ENCODE measurements around the gene PAOX.

The PAOX gene

DNA sequence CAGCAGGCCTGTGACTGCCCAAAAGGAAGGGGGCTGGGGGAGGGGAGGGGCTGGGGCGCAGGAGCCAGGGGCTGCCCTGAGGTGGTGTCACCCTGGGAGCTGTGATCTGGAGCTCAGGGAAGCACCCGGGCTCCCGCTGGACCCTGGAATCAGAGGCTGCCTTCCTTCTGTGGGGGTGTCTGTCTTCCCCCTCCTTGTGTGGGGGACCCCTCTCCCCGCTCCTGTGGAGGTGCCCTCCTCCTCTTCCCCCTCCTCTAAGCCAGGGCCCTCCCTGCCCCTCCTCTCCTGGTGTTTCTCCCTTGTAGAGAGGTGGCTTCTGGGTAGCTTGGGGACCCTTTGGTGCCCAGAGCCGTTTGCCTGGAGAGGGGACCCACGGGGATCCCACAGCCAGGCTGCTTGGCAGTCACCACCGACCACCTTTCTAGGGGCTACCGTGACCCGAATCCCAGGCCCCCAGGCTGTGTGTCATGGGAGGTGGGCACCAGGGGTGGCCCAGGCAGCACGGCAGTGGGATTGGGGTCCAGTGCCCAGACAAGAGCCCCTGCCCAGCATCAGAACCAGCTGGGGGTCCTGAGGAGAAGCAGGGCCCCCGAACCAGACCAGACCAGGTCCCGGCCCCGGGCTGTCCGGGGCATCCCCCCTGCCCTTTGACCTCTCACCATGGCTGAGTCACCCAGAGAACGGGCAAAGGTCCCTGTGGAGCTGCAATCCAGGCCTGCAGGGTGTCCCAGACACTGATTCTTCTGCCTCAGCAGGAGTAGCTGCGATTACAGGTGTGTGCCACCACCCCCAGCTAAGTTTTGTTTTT lies 31.1 kb upstream of the PAOX start:
- Histone ChIP-seq H3K4me3 (replicated peaks; ENCODE audit: low read depth, low read length) (no peak overlapping the region), H3K36me3 (ENCODE audit: control insufficient read depth, insufficient read depth, low read length) (no peaks in the 10 kb centered on the region), H3K27me3 (replicated peaks; ENCODE audit: control insufficient read depth, insufficient read depth, low read length) (no peaks in the 10 kb centered on the region; the same call in 1 of the 2 replicates)
- TF ChIP-seq, protein P1, sequence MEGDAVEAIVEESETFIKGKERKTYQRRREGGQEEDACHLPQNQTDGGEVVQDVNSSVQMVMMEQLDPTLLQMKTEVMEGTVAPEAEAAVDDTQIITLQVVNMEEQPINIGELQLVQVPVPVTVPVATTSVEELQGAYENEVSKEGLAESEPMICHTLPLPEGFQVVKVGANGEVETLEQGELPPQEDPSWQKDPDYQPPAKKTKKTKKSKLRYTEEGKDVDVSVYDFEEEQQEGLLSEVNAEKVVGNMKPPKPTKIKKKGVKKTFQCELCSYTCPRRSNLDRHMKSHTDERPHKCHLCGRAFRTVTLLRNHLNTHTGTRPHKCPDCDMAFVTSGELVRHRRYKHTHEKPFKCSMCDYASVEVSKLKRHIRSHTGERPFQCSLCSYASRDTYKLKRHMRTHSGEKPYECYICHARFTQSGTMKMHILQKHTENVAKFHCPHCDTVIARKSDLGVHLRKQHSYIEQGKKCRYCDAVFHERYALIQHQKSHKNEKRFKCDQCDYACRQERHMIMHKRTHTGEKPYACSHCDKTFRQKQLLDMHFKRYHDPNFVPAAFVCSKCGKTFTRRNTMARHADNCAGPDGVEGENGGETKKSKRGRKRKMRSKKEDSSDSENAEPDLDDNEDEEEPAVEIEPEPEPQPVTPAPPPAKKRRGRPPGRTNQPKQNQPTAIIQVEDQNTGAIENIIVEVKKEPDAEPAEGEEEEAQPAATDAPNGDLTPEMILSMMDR (IDR thresholded peaks at IDR 0.05; ENCODE audit: insufficient read depth, low read length, poor library complexity, severe bottlenecking), result no peak
- no peak for DNase-seq (ENCODE audit: extremely low read depth, insufficient read length)

DNA sequence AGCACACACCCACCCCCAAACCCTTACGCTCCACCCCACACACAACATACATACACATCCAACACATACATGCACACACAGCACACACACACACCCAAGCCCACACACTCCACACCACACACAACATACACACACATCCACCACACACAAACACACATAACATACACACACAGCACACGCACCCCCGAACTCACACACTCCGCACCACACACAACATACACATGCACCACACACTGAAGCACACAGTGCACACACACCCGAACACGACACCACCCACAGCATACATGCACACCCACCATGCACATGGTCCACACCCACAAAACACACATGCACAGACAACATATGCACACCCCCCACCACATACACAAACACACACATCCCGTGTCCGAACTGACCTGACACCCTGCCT lies 29.9 kb upstream of the PAOX start:
- DNase-seq (ENCODE audit: extremely low read depth, insufficient read length), result no peak
- H3K27me3 ChIP-seq (replicated peaks; ENCODE audit: control insufficient read depth, insufficient read depth, low read length), result no peaks in the 10 kb centered on the region; the same call in 1 of the 2 replicates
- TF ChIP-seq, protein P1 (IDR thresholded peaks at IDR 0.05; ENCODE audit: insufficient read depth, low read length, poor library complexity, severe bottlenecking), result no peak
- no peak overlapping the region for H3K4me3 ChIP-seq (replicated peaks; ENCODE audit: low read depth, low read length)
- H3K36me3 ChIP-seq (ENCODE audit: control insufficient read depth, insufficient read depth, low read length), result no peaks in the 10 kb centered on the region

DNA sequence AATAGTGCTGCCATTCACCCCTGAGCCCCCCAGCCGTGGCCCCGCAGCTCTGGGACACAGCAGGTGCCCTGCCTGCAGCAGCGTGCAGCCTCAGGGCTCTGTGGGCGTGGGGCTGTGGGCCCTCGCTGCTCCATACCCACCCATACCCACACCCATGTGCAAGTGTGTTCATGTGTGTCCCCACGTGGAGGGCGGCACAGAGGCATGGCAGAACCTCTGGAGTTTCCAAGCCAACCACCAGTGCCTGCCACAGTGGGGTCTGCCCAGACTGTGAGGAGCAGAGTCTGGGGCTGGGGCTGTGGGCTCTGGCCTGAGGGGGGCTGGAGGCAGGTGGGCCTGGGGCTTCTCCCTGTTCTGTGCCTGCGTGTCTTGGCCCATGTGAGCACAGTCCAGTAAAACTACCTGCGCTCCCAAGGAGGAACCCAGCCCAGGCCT lies 29.5 kb upstream of the PAOX start:
- no peak overlapping the region for H3K4me3 ChIP-seq (replicated peaks; ENCODE audit: low read depth, low read length)
- H3K36me3 ChIP-seq (ENCODE audit: control insufficient read depth, insufficient read depth, low read length), result no peaks in the 10 kb centered on the region
- DNase-seq (ENCODE audit: extremely low read depth, insufficient read length), result no peak
- TF ChIP-seq, protein P1 (IDR thresholded peaks at IDR 0.05; ENCODE audit: insufficient read depth, low read length, poor library complexity, severe bottlenecking), result no peak
- no peaks in the 10 kb centered on the region; the same call in 1 of the 2 replicates for H3K27me3 ChIP-seq (replicated peaks; ENCODE audit: control insufficient read depth, insufficient read depth, low read length)

DNA sequence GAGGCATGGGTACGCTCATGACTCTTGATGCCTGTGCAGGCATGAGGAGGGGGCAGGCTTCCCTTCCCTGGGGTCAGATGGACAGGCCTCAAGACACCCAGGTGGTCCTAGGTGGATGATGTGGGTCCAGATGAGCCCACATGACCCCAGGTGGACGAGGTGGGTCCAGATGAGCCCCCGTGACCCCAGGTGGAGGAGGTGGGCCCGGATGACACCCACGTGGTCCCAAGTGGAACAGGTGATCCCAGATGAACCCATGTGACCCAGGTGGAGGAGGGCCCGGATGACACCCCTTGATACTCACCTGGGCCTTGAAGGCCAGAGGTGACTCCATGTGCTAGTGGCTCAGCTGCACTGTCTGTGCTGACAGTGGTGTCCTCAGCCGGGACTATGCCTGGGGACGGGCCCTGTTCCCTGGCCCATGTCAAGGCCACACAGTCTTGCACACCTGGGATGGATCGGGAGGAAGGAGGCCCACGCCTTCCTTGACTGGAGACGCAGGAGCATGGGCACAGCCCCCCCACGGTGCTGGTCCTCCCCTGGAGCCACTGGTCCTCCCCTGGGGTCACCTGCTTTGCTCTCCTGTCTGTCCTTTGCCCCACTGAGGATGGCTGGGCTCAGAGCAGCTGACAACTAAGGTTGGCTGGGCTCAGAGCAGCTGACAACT lies 28.6 kb upstream of the PAOX start:
- TF ChIP-seq, protein P1 (IDR thresholded peaks at IDR 0.05; ENCODE audit: insufficient read depth, low read length, poor library complexity, severe bottlenecking), result no peak
- H3K27me3 ChIP-seq (replicated peaks; ENCODE audit: control insufficient read depth, insufficient read depth, low read length), result no peaks in the 10 kb centered on the region; the same call in 1 of the 2 replicates
- no peak for DNase-seq (ENCODE audit: extremely low read depth, insufficient read length)
- no peaks in the 10 kb centered on the region for H3K36me3 ChIP-seq (ENCODE audit: control insufficient read depth, insufficient read depth, low read length)
- no peak overlapping the region for H3K4me3 ChIP-seq (replicated peaks; ENCODE audit: low read depth, low read length)

DNA sequence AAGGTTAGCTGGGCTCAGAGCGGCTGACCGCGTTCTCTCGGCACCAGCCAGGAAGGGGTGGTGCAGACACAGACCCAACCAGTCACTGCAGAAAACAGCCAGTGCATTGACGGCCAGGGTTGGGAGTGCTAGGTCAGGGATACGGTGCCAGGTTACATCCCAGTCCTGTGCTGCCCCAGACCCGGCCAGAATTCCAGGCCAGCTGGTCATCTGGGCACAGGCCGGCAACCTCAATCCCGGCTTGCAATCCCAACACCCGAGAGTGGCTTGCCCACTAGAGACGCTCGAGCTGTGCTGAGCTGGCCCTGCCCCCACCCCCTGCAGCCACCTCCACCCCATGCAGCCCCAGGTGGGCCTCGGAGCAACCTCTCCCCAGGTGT lies 28.1 kb upstream of the PAOX start:
- Histone ChIP-seq H3K4me3 (replicated peaks; ENCODE audit: low read depth, low read length) (no peak overlapping the region), H3K27me3 (replicated peaks; ENCODE audit: control insufficient read depth, insufficient read depth, low read length) (no peaks in the 10 kb centered on the region; the same call in 1 of the 2 replicates), H3K36me3 (ENCODE audit: control insufficient read depth, insufficient read depth, low read length) (no peaks in the 10 kb centered on the region; the same call in 1 of the 2 replicates)
- DNase-seq (ENCODE audit: extremely low read depth, insufficient read length), result no peak
- TF ChIP-seq, protein P1 (IDR thresholded peaks at IDR 0.05; ENCODE audit: insufficient read depth, low read length, poor library complexity, severe bottlenecking), result no peak

Data from GM06990 (cell line).